DMS114 treated with DMSO at 0.1 percent for 48 hours (cell line): Measurements from ENCODE around the gene SELENON.

ENCODE experiments used
- DNase-seq: peaks from one replicate; lab custom pipeline; 2025; ENCODE audit not compliant: unreplicated experiment; lab: John Stamatoyannopoulos, UW

Gene SELENON, protein sequence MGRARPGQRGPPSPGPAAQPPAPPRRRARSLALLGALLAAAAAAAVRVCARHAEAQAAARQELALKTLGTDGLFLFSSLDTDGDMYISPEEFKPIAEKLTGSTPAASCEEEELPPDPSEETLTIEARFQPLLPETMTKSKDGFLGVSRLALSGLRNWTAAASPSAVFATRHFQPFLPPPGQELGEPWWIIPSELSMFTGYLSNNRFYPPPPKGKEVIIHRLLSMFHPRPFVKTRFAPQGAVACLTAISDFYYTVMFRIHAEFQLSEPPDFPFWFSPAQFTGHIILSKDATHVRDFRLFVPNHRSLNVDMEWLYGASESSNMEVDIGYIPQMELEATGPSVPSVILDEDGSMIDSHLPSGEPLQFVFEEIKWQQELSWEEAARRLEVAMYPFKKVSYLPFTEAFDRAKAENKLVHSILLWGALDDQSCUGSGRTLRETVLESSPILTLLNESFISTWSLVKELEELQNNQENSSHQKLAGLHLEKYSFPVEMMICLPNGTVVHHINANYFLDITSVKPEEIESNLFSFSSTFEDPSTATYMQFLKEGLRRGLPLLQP

DNA sequence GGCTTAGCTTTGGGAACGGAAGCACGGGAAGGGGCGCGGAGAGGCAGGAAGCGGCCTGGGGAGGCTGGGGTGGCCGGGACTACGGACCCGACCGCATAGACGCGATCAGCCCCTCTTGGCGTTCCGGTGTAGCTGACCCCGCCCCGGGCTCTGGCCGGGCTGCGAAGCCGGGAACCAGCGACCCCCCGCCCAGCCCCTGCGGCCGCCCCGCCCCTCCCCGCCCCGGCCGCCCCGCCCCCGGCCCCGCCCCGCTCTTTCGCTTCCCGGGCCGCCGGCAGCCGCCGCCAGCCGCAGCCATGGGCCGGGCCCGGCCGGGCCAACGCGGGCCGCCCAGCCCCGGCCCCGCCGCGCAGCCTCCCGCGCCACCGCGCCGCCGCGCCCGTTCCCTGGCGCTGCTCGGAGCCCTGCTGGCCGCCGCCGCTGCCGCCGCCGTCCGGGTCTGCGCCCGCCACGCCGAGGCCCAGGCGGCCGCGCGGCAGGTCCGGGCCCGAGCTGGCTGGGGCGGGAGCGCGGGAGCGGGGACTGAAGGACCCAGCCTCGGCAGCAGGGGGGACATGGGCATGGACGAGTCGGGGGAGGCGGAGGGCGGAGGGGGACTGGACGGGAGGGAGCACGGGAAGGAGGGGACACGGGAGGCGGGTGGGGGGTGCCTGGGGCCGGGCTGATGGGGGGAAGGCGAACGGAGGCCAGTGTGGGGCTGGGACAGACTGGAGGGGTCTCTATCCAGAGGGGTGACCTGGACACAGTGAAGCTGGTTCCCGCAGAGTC lies at the start of gene SELENON:
SELENON (plus strand) TSS at position 259 of the 768 bp plus-strand sequence; CDS start at position 297, 38 bp downstream.
- DNase-seq, result no peak

DNA sequence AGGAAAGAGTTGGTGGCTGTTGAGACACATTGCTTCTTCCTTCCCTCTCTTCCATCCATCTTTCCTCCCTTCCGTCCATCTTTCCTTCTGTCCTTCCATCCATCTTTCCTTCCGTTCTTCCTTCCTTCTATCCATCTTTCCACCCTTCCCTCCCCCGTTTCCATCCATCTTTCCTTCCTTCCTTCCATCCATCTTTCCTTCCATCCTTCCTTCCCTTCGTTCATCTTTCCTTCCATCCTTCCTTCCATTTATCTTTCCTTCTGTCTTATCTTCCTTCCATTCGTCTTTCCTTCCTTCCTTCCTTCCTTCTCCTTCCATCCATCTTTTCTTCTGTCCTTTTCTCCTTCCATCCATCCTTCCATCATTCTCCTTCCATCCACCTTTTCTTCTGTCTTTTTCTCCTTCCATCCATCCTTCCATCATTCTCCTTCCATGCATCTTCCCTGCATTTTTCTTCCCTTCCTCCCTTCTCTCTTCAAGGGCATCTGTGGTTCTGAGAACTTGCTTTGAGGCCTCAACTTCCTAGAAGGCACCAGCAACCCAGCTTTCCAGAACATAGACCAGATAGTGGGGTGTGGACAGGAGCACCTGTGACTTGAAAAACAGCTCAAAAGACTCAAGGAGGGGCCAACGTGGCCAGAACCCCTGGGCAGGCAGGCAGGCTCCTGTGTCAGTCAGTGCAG lies 48.9 kb upstream of the SELENON start:
- DNase-seq, result no peak

DNA sequence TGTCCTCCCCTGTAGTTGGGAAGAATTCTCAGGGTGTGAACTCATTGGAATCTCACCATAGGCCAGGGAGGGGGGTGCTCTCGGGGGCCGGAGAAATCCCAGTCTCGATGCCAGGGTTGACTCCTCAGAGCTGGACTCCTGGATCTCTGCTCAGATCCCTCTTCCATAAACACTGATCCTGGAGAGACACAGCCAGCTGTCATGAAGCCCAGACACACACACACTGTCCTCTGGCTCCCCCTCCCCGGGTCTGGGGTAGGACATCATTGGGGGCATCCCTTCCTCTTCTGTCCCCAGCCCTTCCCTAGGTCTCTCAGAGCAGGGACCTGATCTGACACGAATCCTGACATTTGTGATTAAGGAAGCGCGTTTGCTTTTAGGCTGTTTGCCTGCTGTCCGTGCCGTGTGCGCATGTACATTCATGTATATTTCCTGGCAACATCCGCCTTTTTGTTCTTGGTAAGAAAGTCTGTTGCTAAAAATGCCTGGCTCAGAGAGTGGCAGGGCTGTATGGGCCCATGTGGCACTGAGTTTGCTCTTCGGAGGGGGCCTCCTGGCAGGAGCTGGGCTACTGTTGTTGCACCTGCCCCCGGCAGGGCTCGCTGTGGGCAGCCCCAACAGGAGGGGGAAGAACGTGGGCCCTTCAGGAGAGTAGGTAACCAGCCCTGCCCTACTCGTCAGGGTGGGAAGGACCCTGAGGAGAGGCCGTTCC lies 45.4 kb upstream of the SELENON start:
- no peak for DNase-seq

DNA sequence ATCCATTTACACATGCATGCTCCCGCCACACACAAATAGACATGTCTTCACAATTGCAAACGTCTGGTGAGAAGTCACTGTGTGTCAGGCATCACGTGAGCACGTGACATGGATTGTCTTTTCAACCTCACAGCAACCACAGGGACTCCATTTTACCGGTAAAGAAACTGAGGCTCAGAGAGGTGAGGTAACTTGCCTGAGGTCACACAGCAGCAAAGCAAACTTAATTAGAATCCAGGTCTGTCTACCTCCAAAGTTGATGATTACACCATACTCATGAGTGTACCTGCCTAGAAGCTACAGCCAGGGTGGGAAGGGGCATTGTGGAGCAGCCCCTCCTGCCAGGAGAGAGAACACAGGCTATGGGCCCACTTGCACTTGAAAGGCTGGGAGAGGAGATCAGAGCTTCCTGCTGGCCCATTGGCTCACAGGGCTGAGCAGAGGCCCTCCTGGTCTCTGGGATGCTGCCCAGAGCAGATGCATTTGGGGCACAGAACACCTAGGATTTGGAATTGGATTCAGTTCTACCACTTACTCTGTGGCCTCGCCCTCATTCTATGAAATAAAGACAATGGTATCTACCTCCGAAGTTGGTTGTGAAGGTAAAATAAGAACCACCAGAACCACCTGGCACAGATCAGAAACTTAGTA lies 44.4 kb upstream of the SELENON start:
- DNase-seq, result no peak

DNA sequence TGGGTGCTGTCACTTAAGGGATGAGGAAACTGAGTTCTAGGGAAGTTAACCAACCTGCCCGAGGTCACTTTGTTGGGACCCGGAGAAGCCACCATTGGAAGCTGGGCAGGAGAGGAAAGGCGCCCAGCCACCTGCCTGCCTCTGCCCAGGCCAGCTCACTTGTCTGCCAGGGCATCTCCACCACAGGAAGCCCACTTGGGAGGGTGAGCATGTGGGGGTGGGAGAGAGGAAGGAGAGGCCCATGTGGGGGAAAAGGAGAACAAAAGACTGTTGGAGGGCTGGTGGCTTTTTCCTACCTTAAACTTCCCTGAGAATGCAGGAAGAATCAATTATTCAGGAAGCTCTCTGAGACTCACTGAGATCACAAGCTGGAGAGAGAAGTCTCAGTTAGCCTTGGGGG lies 43.8 kb upstream of the SELENON start:
- DNase-seq, result no peak

DNA sequence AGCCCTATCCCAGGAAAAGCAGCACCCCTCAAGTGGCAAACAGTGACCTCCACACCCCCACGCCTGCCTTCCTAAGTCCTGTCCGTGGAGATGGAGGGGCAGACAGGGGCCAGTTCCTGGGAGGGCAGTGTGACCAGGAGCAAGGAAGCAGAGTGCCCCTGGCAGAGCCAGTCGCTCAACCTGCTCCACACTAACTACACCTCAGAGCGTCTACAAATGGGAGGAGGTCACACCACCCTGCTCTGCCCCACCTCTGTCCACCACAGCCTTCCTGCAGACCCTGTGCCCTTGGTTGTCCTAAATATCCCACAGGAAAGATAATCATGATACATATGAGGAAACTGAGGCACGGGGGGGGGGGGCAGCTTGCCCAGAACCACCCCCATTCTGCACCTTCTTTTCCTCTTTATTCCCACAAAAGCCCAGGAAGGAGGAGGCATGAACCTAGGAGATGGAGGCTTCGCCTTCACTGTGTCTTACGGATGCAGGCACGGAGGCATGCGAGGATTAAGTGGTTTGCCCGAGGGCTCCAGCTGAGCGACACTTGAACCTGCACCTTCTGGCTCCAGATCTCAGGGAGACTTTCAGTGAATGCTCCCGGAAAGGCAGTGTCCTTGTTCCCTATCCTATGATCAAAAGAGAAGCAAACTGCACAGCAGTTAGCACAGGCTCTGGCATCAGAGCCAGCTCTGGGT lies 42.7 kb upstream of the SELENON start:
- no peak for DNase-seq

DNA sequence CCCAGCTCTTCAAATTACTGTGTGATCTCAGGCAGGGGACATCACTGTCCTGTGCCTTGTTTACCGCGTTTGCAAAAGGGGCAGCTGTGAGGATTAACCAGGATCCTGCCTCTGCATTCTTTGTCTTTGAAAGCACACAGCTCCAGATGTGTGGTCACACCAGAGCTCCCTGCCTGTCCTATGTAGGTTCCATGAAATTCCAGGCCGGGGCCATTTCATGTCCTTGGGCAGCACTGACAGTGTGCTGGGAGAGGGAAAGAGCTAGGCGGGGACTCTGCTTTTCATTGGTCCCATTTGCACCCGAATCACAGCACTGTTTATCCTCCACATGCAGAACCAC lies 42.2 kb upstream of the SELENON start:
- DNase-seq, result no peak

DNA sequence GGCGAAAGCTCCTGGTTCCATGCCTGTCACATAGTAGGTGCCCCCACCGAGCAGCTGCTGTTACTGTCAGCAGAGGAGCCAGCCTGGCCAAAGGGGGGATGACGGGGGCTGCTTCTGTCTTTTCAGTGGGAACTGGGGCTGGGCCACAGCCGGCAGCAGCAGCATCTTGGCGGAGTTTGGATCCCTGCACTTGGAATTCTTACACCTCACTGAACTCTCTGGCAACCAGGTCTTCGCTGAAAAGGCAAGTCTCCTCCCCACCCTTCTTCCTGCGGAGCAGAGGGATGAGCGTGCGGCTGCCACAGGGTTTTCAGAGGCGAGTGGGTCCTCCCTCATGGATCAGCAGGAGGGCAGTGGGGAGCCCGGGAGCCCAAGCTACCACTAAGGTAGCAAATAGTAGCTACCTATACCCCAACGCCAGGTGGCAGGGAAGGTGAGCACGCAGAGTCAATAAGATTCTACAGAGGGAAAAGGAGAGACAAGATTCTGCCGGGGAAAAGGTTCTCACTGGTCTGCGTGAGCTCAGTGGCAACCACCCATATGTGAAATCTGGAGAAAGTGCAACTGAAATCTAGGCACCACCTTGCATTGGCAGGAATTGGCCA lies 41.4 kb upstream of the SELENON start:
- DNase-seq, result no peak

DNA sequence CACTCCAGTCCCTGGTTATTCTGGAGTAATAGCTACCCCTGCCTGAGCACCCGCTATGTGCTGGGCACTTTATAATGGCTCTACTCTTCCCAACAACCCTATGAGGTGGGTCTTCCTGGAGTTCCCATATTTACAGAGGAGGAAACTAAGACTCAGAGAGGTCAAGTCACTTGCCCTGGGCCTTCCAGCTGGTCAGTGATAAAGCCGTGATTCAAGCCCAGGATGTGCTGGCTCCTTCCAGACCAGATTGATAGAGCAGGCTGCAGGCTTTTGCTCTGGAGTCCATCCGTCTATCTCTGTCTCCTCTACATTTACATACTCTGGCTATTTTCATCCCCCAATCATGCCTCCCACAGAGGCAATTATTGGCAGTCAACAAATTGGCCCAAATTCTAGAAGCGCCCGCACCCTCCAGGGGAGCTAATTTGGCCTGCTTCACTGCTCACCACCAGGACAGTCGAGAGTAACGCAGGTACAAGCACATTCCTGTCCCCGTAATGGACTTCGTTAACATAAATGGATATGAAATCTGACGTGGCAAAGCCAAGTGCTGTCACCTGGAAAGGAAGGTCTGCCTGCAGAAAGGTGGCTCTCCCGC lies 39.8 kb upstream of the SELENON start:
- DNase-seq, result no peak

DNA sequence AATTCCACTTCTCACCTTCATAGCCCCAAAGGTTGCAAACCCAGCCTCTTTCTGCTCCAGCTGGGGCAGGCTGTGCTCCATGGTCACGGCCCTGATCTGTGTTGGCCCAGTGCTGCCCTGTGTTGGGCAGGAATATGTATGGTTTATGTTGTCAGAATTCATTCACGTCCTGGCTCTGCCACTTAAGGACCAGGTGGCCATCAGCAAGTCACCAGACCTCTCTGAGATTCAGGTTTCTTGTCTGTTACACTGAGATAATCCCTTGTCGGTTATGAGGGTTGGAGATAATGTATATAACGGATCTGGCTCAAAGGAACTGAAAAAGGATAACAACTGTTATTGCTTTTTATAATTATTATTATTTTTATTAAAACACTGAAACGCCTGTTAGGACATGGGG lies 39.1 kb upstream of the SELENON start:
- no peak for DNase-seq

DNA sequence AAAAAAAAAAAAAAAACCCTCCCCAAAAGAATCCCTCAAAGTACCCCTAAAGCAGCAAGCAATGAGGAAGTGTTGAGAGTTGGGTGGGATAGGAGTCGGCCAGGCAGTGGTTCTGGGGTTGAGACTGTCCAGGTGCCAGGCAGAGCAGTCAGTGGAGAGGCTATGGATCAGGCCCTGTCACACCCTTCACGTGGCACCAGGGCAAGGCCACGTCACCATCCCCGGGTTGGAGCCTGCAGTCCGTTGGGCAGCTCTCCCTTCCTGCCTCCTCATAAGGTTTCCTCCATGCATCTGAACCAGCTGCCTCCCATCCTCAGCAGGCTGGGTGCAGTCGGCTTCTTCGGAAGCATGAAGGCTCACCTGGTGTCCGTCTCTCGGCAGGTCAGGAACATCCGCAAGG lies 36.5 kb upstream of the SELENON start:
- DNase-seq, result no peak

DNA sequence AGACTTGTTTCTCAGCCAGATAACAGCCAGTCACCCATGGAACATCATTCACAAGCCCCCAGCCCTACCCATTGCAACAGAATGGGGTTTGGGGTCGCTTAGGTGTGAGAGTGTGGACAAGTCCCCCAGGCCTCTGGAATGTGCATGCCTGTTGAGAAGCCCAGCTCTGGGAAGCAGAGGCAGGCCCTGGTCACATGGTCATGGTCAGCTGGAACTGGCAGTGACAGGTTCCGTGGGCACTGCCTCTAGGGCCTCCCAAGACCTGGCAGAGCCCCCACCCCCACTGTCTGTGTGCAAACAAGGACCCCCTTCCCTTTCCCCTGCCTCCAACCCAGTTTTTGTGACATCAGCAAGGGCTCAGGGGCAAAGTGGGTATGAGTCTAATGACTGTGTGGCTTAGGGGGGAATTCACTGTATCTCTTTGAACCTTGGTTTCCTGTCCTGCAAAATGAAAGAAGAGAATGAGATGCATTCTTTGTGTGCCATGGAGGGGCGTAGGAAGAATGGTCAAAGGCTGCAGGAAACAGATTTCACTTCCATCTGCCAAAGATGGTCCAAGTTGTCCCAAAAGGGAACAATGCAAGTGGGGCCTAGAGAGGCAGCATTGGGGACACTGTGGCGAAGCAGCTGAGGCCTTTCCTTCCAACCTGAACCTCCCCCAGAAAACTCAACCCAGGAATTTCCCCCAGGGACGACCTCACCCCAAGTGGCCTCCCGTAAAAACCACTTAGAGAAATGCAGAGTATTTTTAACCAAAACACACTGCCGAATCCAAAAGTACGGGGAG lies 34.7 kb upstream of the SELENON start:
- DNase-seq, result no peak

DNA sequence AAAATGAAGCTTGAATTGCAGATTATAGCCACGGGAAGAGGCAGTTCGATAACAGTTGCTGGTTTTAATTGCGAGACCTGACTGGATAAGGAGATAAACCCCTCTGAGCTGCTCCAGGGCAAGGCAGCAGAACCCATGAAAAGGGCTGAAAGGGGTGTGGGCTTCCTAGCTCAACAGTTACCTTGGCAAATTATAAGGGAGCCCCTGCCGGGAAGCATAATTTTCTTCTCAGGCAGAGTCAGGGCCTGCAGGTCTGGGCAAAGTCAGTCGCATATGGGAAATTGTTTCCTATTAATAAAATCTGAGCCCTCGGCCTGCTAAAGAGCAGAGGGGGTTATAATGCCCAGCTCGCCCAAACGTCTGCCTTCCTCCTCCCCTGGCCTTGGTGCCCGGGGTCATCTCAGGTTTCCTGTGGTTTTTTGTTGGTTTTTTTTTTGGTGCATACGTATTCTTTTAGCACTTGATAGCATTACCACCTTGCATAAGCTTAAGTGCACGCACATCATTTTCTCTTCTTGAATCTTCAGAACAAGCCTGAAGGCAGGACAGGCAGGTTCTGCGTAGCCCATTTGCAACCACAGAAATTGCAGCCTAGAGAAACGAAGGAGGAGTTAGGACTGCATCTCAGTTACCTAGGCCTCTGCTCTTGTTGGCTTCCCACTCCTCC lies 33.9 kb upstream of the SELENON start:
- DNase-seq, result no peak

DNA sequence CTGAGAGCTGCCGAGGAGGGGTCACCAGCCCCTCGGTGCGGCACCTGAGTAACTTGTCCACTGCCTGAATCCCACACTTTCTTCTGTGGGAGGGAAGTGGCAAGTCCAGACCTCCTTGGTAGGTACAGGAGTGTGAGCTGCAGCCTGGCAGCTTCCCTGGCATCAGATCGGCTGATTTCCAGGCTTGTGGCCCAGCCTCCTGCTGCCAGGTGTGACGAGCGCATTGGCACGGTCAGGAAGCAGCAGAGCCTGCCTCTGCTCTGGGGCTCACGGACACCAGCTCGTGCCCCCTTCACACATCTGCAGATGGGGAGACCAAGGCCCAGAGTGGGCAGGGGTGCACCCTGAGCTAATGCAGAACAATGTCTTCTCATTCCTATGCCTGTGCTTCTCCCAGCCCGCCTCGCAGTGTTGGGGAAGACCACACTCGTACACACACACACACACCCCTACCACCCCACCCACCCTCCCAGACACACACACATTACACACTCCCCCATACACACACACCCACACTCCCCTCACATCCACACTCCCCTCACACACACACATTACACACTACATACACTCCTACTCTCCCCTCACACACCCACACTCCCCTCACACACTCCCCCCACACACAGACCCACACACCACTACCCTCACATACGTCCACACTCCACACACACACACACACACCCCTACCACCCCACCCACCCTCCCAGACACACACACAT lies 33.1 kb upstream of the SELENON start:
- no peak for DNase-seq

DNA sequence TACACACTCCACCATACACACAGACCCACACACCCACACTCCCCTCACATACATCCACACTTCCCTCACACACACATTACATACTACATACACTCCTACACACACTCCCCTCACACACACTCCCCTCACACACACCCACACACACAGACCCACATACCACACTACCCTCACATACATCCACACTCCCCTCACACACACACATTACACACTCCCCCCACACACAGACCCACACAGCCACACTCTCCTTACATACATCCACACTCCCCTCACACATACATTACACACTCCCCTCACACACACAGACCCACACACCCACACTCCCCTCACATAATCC lies 32.6 kb upstream of the SELENON start:
- DNase-seq, result no peak

DNA sequence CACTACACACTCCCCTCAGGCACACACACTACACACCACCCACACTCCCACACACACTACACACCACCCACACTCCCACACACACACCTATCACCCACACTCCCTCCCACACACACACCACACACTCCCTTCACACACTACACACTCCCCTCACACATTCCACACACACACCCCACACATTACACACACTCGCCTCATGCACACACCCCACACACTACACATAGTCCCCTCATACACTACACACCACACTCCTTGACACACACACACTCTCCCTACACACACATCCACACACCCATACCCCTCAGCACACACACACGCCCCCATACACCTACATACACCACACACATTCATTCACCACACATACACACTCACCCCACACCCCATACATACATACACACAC lies 31.0 kb upstream of the SELENON start:
- no peak for DNase-seq

DNA sequence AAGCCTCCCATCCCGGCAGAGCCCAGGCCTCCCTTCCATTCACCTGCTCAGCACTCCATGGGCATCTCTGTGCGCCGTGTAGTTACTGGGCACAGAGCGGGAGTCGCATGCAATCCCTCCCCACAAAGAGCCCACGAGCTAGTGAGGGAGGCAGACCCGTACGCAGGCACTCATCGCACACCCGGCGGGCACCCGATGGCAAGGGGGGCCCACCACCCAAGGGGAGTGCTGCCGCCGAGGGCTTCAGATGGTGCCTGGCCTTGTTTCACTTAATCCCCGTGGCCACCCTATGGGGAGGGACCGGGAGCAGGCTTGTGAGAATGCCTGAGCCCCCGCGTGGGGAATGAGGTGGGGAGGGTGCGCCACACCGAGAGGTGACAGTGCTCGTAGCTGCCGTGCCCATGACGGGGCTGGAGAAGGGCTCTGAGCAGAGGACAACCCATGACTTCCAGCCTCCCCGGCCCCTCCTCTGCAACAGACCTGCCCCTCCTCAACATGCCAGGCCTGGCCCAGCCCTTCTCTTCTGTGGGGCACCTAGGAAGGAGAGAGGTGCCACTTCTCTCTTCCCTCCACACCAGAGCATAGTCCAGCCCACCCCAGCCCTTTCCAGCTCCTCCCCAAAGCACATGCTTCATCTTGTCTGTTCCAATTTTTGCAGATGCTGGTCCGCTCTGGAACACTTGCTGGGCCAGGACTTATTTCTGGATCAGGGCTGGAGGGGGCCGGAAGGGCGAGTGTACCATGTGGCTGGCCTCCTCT lies 30.2 kb upstream of the SELENON start:
- DNase-seq, result no peak
